ENCODE results near the gene PP2D1.
"Not testable (repeated sequence)": the region's sequence is repeated elsewhere in the genome, so short reads cannot be mapped to it uniquely, and the experiment has no call there.

Gene PP2D1

DNA sequence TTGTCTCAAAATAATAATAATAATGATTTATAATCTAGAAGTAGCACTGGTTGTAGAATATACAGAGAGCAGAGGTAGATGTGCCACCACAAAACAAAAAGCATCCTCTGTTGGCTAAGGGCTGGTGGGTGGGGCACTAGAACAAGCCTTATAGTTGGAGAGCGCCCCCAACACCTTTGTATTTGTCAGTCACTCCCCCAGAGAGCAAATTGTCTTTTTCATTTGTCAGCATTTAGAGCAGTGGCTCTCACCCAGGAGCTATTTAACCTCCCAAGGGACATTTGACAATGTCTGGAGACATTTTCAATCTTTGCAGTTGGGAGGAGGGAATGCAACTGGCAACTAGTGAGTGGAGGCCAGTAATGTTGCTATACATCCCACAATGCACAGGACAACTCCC lies 34.5 kb upstream of the PP2D1 start:
- no peaks in the 10 kb centered on the region for H3K9me3 ChIP-seq
- no peaks in the 10 kb centered on the region for H3K27me3 ChIP-seq (ENCODE audit: low read depth)
- no peak for DNase-seq (ENCODE audit: low spot score in 2 of 2)
- H3K36me3 ChIP-seq (replicated peaks) = no peaks in the 10 kb centered on the region
- no peak overlapping the region for H3K4me3 ChIP-seq
- H3K4me1 ChIP-seq = peaks cover 15% of the 10 kb centered on the region
- in situ Hi-C loops (cut with MboI; ENCODE audit: low sequenced_read_pairs) = no loop called here

- H3K4me3 ChIP-seq; H3K9me3 ChIP-seq; H3K27me3 ChIP-seq (ENCODE audit: low read depth); DNase-seq (ENCODE audit: low spot score in 2 of 2); H3K36me3 ChIP-seq (replicated peaks); in situ Hi-C loops (cut with MboI; ENCODE audit: low sequenced_read_pairs): not testable (repeated sequence)
- peaks cover 14% of the 10 kb centered on the region for H3K4me1 ChIP-seq
These were observed 33.1 kb upstream of the PP2D1 start for GRCh38 chr3:20045141-20045540.

- Histone ChIP-seq H3K4me3 (no peak overlapping the region), H3K4me1 (peaks cover 19% of the 10 kb centered on the region), H3K36me3 (replicated peaks) (no peaks in the 10 kb centered on the region), H3K27me3 (ENCODE audit: low read depth) (no peaks in the 10 kb centered on the region), H3K9me3 (no peaks in the 10 kb centered on the region)
- in situ Hi-C loops (cut with MboI; ENCODE audit: low sequenced_read_pairs) = loop anchor here (5.0 kb wide), 1 partner anchor 97 kb away; the partner anchor contains the start of gene RAB5A
- no peak for DNase-seq (ENCODE audit: low spot score in 2 of 2)
These were observed 31.8 kb upstream of the PP2D1 start for GRCh38 chr3:20043825-20044224.

GRCh38 chr3:20043396-20043795 lies 31.3 kb upstream of the PP2D1 start:
- peak in 1 of 2 experiments; percentile 40 for DNase-seq (ENCODE audit: low spot score in 2 of 2)
- Histone ChIP-seq H3K9me3 (no peaks in the 10 kb centered on the region), H3K4me1 (peaks cover 22% of the 10 kb centered on the region), H3K27me3 (ENCODE audit: low read depth) (no peaks in the 10 kb centered on the region), H3K36me3 (replicated peaks) (no peaks in the 10 kb centered on the region), H3K4me3 (no peak overlapping the region)
- in situ Hi-C loops (cut with MboI; ENCODE audit: low sequenced_read_pairs) = loop anchor here (5.0 kb wide), 1 partner anchor 96 kb away; the partner anchor contains the start of gene RAB5A

DNA sequence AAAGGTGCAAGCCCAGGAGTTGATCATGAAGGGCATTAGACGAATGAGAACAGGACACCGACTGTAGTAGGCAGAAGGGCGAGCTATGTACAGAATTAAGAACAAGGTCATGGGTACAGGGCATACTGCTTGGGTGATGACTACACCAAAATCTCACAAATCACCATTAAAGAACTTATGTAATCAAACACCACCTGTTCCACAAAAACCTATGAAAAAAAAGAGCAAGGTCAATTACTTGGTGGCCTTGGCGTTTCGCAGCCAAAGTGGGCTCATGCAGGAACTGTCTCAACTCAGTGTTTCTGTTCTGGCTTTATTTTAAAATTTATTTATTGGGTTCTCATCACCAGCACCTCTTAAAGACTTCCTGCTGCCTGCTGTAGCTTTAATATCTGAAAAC lies 30.3 kb upstream of the PP2D1 start:
- Histone ChIP-seq H3K4me1 (peaks cover 25% of the 10 kb centered on the region), H3K27me3 (ENCODE audit: low read depth) (no peaks in the 10 kb centered on the region), H3K4me3 (no peak overlapping the region), H3K9me3 (no peaks in the 10 kb centered on the region), H3K36me3 (replicated peaks) (no peaks in the 10 kb centered on the region)
- in situ Hi-C loops (cut with MboI; ENCODE audit: low sequenced_read_pairs) = loop anchor here (5.0 kb wide), 1 partner anchor 95 kb away; the partner anchor contains the start of gene RAB5A
- no peak for DNase-seq (ENCODE audit: low spot score in 2 of 2)

DNA sequence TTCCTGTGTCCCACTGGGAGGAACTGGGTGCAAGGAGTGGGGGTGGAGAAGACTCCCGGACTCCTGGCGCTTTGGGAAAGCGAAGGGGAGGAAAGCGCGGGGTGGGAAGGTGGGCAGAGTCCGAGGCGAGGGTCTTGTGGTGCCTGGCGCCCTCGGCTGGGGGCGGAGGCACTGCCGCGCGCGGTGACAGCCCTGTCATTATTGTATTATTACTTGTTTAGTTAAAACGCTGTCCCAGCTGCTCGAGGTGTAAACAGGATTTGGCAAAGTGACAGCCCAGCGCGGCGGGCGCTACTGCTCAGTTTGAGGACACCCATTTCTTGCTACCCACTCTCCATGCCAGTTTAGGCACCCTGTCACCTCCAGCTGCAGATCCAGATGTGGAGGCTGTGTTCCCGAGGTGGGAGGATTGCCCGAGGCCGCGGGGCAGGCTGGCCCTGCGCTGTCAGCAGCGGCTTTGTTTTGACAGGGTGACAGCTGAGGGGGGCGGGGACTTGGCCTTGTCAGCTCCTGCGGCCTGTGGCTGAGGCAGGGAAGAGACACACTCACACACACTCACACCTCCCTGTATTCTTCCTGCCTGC lies 29.2 kb upstream of the PP2D1 start:
- peaks cover 20% of the 10 kb centered on the region for H3K4me1 ChIP-seq
- in situ Hi-C loops (cut with MboI; ENCODE audit: low sequenced_read_pairs) = loop anchor here (5.0 kb wide), 1 partner anchor 94 kb away; the partner anchor contains the start of gene RAB5A
- peak; percentile 80 to 91 for DNase-seq (ENCODE audit: low spot score in 2 of 2)

GRCh38 chr3:20040548-20041196 lies 28.6 kb upstream of the PP2D1 start:
- H3K4me3 ChIP-seq = peak overlapping the region; percentile 49
- no peaks in the 10 kb centered on the region for H3K9me3 ChIP-seq
- DNase-seq (ENCODE audit: low spot score in 2 of 2) = peak; percentile 80 to 89
- in situ Hi-C loops (cut with MboI; ENCODE audit: low sequenced_read_pairs) = loop anchor here (5.0 kb wide), 1 partner anchor 93 kb away; the partner anchor contains the start of gene RAB5A
- no peaks in the 10 kb centered on the region for H3K36me3 ChIP-seq (replicated peaks)
- no peaks in the 10 kb centered on the region for H3K27me3 ChIP-seq (ENCODE audit: low read depth)
- H3K4me1 ChIP-seq = peaks cover 25% of the 10 kb centered on the region

More for the DNA sequence above, 29.2 kb upstream of the PP2D1 start:
- Histone ChIP-seq H3K9me3 (no peaks in the 10 kb centered on the region), H3K36me3 (replicated peaks) (no peaks in the 10 kb centered on the region), H3K4me3 (peak overlapping the region; percentile 49), H3K27me3 (ENCODE audit: low read depth) (no peaks in the 10 kb centered on the region)

DNA sequence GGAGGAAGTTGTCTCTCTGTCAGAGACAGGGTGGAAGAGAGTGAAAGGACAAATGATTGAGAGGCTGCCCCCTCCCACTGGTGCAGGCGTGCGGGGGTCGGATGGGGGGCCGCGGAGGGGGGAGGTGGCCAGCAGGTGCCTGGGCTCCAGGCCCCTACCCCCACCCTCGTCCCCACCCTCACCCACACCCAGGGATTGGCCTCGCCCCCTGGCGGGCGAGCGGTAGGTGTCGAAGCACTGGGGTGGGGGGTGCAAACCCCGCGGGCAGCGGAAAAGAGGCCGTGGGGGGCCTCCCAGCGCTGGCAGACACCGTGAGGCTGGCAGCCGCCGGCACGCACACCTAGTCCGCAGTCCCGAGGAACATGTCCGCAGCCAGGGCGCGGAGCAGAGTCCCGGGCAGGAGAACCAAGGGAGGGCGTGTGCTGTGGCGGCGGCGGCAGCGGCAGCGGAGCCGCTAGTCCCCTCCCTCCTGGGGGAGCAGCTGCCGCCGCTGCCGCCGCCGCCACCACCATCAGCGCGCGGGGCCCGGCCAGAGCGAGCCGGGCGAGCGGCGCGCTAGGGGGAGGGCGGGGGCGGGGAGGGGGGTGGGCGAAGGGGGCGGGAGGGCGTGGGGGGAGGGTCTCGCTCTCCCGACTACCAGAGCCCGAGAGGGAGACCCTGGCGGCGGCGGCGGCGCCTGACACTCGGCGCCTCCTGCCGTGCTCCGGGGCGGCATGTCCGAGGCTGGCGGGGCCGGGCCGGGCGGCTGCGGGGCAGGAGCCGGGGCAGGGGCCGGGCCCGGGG lies 27.9 kb upstream of the PP2D1 start, which contains the start of gene KAT2B:
Gene KAT2B, plus strand, starts transcription at position 682 of the 783 bp plus-strand sequence. Its CDS starts 32 bp downstream, at position 714.
- peaks cover 29% of the 10 kb centered on the region for H3K4me1 ChIP-seq
- no peaks in the 10 kb centered on the region for H3K27me3 ChIP-seq (ENCODE audit: low read depth)
- H3K9me3 ChIP-seq = no peaks in the 10 kb centered on the region
- H3K36me3 ChIP-seq (replicated peaks) = no peaks in the 10 kb centered on the region
- DNase-seq (ENCODE audit: low spot score in 2 of 2) = peak; percentile 80 to 90
- H3K4me3 ChIP-seq = peak within 1 kb of the TSS; percentile 65
- in situ Hi-C loops (cut with MboI; ENCODE audit: low sequenced_read_pairs) = loop anchor here (5.0 kb wide), 1 partner anchor 93 kb away; the partner anchor contains the start of gene RAB5A

DNA sequence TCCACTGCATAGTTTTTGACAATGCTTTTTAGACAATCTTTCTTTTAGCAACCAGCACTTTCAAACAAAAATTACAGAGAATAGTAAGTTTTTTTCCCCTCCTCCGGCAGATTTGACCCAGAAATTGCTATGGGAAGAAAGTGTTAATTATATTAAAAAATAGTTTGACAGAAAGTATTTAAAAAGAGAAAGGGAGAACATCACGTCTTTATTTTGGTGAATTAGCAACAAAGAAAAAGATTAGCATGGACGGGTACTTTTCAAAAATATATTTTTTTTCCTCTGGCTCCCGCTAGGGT lies 27.4 kb upstream of the PP2D1 start:
- H3K9me3 ChIP-seq = no peaks in the 10 kb centered on the region
- H3K27me3 ChIP-seq (ENCODE audit: low read depth) = no peaks in the 10 kb centered on the region
- peaks cover 29% of the 10 kb centered on the region for H3K4me1 ChIP-seq
- no peaks in the 10 kb centered on the region for H3K36me3 ChIP-seq (replicated peaks)
- in situ Hi-C loops (cut with MboI; ENCODE audit: low sequenced_read_pairs) = no loop called here
- peak overlapping the region; percentile 65 for H3K4me3 ChIP-seq
- no peak for DNase-seq (ENCODE audit: low spot score in 2 of 2)

DNA sequence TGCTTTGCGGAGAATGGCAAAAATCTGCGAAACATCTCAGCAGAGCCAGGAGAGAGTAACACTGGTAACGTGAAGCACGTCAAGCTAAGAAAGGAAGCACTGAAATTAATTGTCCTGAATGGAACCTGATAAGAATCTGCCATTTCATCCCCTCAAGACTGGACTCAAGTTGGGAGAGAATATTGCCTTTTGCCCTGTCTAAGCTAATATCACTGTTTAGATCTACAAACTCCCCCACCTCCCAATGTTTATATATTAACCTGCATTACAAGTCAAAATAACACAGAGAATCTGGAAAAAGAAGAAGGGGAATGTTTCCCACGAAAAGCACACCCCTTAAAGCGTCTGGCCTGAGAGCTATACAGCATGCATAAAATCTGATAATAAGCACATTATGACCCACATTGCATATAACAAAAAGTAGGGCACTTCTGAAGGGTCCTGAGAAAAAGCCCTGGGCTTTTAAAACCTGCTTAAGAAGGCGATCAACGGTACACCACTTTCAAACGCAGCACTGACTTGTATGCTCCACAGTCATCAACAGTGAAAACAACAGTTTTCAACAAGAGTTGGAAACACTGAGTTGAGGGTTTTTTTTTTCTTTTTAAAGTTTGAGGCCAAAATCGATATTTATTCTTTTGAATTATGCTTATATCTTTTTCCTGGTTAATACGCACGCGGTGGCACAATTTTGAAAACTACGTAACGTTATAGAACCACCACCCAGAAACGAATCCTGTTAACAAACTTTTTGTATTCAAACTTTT lies 26.8 kb upstream of the PP2D1 start:
- no peak for DNase-seq (ENCODE audit: low spot score in 2 of 2)
- H3K27me3 ChIP-seq (ENCODE audit: low read depth) = no peaks in the 10 kb centered on the region
- H3K36me3 ChIP-seq (replicated peaks) = no peaks in the 10 kb centered on the region
- peaks cover 29% of the 10 kb centered on the region for H3K4me1 ChIP-seq
- peak overlapping the region; percentile 65 for H3K4me3 ChIP-seq
- in situ Hi-C loops (cut with MboI; ENCODE audit: low sequenced_read_pairs) = no loop called here
- no peaks in the 10 kb centered on the region for H3K9me3 ChIP-seq

DNA sequence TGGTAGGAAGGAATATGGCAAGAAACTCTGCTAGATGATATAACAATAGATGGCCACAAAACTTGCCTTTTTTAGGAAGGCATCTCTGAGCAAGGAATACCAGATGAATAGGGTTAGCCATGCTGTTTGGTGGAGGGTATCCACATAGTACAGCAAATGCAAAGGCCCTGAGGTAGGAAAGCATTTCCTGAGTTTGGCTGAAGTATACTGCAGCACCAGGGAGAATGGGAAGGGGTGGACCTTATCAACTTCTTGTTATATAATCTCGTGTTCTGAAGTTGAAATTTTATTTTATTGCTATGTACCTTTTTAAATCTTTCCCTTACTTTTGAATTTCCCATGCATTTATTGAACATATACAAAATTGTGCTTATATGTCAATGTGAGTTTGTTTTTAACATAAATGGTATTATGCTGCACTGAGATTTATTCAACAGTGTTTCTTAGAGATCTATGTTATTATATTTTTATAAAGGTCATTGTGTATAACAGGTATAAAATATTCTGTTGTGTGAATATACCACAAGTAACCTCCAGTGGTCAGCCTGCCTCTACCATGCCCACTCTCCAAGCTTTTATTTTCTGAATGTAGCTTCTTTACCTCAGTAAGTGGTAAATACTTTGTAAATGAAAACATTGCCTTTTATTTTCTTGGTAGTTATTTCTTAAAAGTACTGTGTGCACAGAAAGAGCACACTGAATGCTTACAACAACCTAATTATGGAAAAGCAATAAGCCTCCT lies 25.4 kb upstream of the PP2D1 start:
- H3K27me3 ChIP-seq (ENCODE audit: low read depth) = no peaks in the 10 kb centered on the region
- peaks cover 29% of the 10 kb centered on the region for H3K4me1 ChIP-seq
- in situ Hi-C loops (cut with MboI; ENCODE audit: low sequenced_read_pairs) = no loop called here
- DNase-seq (ENCODE audit: low spot score in 2 of 2) = peak in 1 of 2 experiments; percentile 1
- H3K36me3 ChIP-seq (replicated peaks) = no peaks in the 10 kb centered on the region
- no peaks in the 10 kb centered on the region for H3K9me3 ChIP-seq
- H3K4me3 ChIP-seq = no peak overlapping the region

- H3K27me3 ChIP-seq (ENCODE audit: low read depth) = no peaks in the 10 kb centered on the region
- H3K4me3 ChIP-seq = no peak overlapping the region
- H3K9me3 ChIP-seq = no peaks in the 10 kb centered on the region
- in situ Hi-C loops (cut with MboI; ENCODE audit: low sequenced_read_pairs) = no loop called here
- peak in 1 of 2 experiments; percentile 1 for DNase-seq (ENCODE audit: low spot score in 2 of 2)
- peaks cover 29% of the 10 kb centered on the region for H3K4me1 ChIP-seq
- no peaks in the 10 kb centered on the region for H3K36me3 ChIP-seq (replicated peaks)
These were observed 23.0 kb upstream of the PP2D1 start for GRCh38 chr3:20035019-20035418.

- H3K27me3 ChIP-seq (ENCODE audit: low read depth); H3K9me3 ChIP-seq; H3K36me3 ChIP-seq (replicated peaks); H3K4me3 ChIP-seq; in situ Hi-C loops (cut with MboI; ENCODE audit: low sequenced_read_pairs); DNase-seq (ENCODE audit: low spot score in 2 of 2): not testable (repeated sequence)
- H3K4me1 ChIP-seq = peaks cover 14% of the 10 kb centered on the region
These were observed 19.9 kb upstream of the PP2D1 start for GRCh38 chr3:20031939-20032338.
